Gastroesophageal sphincter (tissue), 3 donors: ENCODE data around the gene CPNE5.

Source experiments
- CTCF ChIP-seq, 4 experiments: fragments of 200-600 bp in 2 of 4; fragments of 450-650 bp in 2 of 4; sonication (generic) in 1 of 4; IDR thresholded peaks; one replicate each; pipeline ENCODE4 v1.5.1; 2017 to 2019; ENCODE audit warnings: antibody characterized with exemption in 4 of 4, mild to moderate bottlenecking in 2 of 4, moderate library complexity in 2 of 4
- EP300 ChIP-seq: sonication (generic); formaldehyde crosslinking; IDR thresholded peaks from one replicate; pipeline ENCODE4 v1.6.1; 2017; ENCODE audit warnings: antibody characterized with exemption, mild to moderate bottlenecking
- POLR2A ChIP-seq, 2 donors: fragments of 450-650 bp; IDR thresholded peaks; one replicate each; pipeline ENCODE4 v1.6.1; 2017; ENCODE audit warnings: antibody characterized with exemption in 2 of 2, mild to moderate bottlenecking in 2 of 2, moderate library complexity in 1 of 2
- POLR2AphosphoS5 ChIP-seq: sonication (generic); formaldehyde crosslinking; IDR thresholded peaks from one replicate; pipeline ENCODE4 v1.6.1; 2017; ENCODE audit warnings: antibody characterized with exemption

GRCh38 chr6:36692220-36692619, 147.0 kb downstream of the CPNE5 start:
- TF ChIP-seq CTCF (IDR thresholded peaks at IDR 0.05) (no peak), POLR2AphosphoS5 (no peak), POLR2A (IDR thresholded peaks at IDR 0.05) (no peak), EP300 (no peak)
